ENCODE results near the gene NFU1. TPM values are rescaled to one million over a fixed set of nuclear protein-coding genes. Genes with fewer than 3 reads are reported as not detected.

NFU1 gene
- total RNA-seq, 3 donors from 2014 or later = 46.1 to 69.9 (median 49.8) TPM

DNA sequence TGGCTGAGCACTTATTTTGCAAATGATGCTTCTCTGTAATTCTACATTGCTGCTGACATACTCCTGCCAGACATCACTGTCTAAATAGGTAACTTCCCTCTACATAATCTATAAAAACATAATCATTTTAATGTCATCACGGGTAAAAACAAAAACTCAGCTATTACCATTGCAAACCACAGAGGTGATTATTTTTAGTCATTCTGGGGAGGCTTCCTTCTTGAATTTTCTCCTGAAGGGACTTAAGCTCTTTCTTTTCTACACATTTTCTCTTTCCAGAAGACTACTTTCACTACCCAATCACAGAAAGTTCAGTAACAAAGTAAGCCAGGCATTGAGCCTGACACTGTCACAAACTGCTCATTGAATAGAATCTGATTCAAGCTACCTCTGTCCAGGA is 40.4 kb upstream of the NFU1 start:
- Histone ChIP-seq H3K4me1 (no peaks in the 10 kb centered on the region), H3K27ac (no peak overlapping the region), H3K27me3 (no peaks in the 10 kb centered on the region), H3K9me3 (no peaks in the 10 kb centered on the region), H3K36me3 (no peaks in the 10 kb centered on the region), H3K4me3 (no peak overlapping the region)
- TF ChIP-seq, protein P1, sequence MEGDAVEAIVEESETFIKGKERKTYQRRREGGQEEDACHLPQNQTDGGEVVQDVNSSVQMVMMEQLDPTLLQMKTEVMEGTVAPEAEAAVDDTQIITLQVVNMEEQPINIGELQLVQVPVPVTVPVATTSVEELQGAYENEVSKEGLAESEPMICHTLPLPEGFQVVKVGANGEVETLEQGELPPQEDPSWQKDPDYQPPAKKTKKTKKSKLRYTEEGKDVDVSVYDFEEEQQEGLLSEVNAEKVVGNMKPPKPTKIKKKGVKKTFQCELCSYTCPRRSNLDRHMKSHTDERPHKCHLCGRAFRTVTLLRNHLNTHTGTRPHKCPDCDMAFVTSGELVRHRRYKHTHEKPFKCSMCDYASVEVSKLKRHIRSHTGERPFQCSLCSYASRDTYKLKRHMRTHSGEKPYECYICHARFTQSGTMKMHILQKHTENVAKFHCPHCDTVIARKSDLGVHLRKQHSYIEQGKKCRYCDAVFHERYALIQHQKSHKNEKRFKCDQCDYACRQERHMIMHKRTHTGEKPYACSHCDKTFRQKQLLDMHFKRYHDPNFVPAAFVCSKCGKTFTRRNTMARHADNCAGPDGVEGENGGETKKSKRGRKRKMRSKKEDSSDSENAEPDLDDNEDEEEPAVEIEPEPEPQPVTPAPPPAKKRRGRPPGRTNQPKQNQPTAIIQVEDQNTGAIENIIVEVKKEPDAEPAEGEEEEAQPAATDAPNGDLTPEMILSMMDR (IDR thresholded peaks at IDR 0.05) = no peak
- TF ChIP-seq POLR2AphosphoS5 (IDR thresholded peaks at IDR 0.05) (no peak), POLR2A (IDR thresholded peaks at IDR 0.05) (no peak)
- intact Hi-C loops (cut with DNase I; ENCODE audit: low total_unique reads) = no loop called here
- no peak for DNase-seq (ENCODE audit: low spot score in 2 of 2)

GRCh38 chr2:69474688-69475087 is 37.5 kb upstream of the NFU1 start:
- H3K27me3 ChIP-seq = no peaks in the 10 kb centered on the region
- TF ChIP-seq, protein P1 (IDR thresholded peaks at IDR 0.05) = no peak
- TF ChIP-seq POLR2A (IDR thresholded peaks at IDR 0.05) = no peak
- no peak for TF ChIP-seq POLR2AphosphoS5 (IDR thresholded peaks at IDR 0.05)
- no peaks in the 10 kb centered on the region for H3K9me3 ChIP-seq
- H3K27ac ChIP-seq = no peak overlapping the region
- no peaks in the 10 kb centered on the region for H3K4me1 ChIP-seq
- no peak for DNase-seq (ENCODE audit: low spot score in 2 of 2)
- no peak overlapping the region for H3K4me3 ChIP-seq
- no peaks in the 10 kb centered on the region for H3K36me3 ChIP-seq
- intact Hi-C loops (cut with DNase I; ENCODE audit: low total_unique reads) = no loop called here

DNA sequence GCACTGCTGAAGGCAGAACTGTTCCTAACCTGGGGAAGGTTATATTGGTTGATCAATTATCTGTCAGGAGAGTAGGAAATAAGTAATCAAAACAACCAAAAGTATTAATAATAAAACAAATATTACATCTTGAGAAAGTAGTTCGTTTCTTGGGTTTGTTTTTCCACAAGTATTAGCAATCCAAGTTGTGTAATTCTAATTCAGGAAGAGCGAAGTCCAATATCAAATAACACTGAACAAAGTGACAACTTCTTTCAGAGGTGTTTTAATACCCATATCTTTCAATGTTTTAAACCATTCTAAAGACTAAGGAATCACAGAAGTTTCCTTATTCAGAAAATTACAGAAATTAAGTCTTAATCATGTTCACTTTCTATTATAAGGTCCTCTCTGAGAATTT is 34.6 kb upstream of the NFU1 start:
- no peak for DNase-seq (ENCODE audit: low spot score in 2 of 2)
- H3K4me3 ChIP-seq = no peak overlapping the region
- TF ChIP-seq POLR2A (IDR thresholded peaks at IDR 0.05) (no peak), POLR2AphosphoS5 (IDR thresholded peaks at IDR 0.05) (no peak)
- TF ChIP-seq, protein P1 (IDR thresholded peaks at IDR 0.05) = no peak
- no peaks in the 10 kb centered on the region for H3K9me3 ChIP-seq
- no peaks in the 10 kb centered on the region for H3K27me3 ChIP-seq
- intact Hi-C loops (cut with DNase I; ENCODE audit: low total_unique reads) = no loop called here
- H3K36me3 ChIP-seq = no peaks in the 10 kb centered on the region
- H3K27ac ChIP-seq = no peak overlapping the region
- no peaks in the 10 kb centered on the region for H3K4me1 ChIP-seq

DNA sequence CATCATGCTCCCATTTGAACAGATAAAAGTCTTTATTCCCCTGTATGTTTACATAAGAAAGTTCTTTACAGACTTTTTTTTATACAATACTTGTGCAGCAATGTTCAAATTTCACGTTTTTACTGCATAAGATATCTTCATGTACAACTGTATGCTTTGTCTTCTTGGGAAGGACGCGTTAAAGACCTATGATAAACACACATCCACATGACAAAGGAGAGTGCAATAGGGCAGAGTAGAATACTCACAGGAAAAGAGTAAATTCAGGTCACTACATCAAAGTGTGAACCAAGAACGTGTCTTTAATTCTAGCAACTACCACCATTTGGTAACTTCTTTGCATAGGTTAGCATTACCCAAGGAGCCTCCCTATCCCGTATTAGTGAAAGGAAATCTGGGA is 33.7 kb upstream of the NFU1 start:
- Histone ChIP-seq H3K27me3 (no peaks in the 10 kb centered on the region), H3K27ac (no peak overlapping the region), H3K4me3 (no peak overlapping the region), H3K9me3 (no peaks in the 10 kb centered on the region), H3K36me3 (no peaks in the 10 kb centered on the region), H3K4me1 (no peaks in the 10 kb centered on the region)
- no peak for DNase-seq (ENCODE audit: low spot score in 2 of 2)
- intact Hi-C loops (cut with DNase I; ENCODE audit: low total_unique reads) = no loop called here
- TF ChIP-seq POLR2AphosphoS5 (IDR thresholded peaks at IDR 0.05) (no peak), POLR2A (IDR thresholded peaks at IDR 0.05) (no peak)
- TF ChIP-seq, protein P1 (IDR thresholded peaks at IDR 0.05) = no peak

DNA sequence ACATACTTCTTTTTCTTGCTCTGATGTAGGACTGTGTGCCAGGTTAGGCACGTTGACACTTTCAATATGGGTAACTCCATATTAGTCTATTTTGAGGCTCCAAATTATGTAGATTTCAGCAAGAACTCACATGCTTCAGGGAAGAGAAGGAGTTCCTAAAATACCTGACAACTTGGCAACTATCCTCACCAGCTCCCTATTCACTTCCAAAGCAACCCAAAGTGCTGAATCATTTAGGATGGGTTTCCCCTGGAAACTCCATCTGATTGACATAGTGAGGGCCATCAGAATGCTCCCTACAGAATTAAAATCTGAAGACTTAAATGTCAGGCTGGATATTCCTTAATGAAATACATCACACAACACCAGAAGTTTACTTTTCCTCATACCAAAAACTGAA is 32.5 kb upstream of the NFU1 start:
- DNase-seq (ENCODE audit: low spot score in 2 of 2) = no peak
- H3K9me3 ChIP-seq = no peaks in the 10 kb centered on the region
- no peak for TF ChIP-seq POLR2A (IDR thresholded peaks at IDR 0.05)
- peak overlapping the region in 1 of 2 donors; percentile 31 for H3K27ac ChIP-seq
- H3K4me1 ChIP-seq = no peaks in the 10 kb centered on the region
- H3K27me3 ChIP-seq = no peaks in the 10 kb centered on the region
- H3K36me3 ChIP-seq = no peaks in the 10 kb centered on the region
- intact Hi-C loops (cut with DNase I; ENCODE audit: low total_unique reads) = no loop called here
- H3K4me3 ChIP-seq = no peak overlapping the region

- H3K4me1 ChIP-seq = no peaks in the 10 kb centered on the region
- no peak for TF ChIP-seq POLR2AphosphoS5 (IDR thresholded peaks at IDR 0.05)
- no peak for TF ChIP-seq POLR2A (IDR thresholded peaks at IDR 0.05)
- TF ChIP-seq, protein P1 (IDR thresholded peaks at IDR 0.05) = no peak
- H3K27ac ChIP-seq = peak overlapping the region in 1 of 2 donors; percentile 31
Measured at GRCh38 chr2:69469375-69469774, 32.1 kb upstream of the NFU1 start.

More at GRCh38 chr2:69469375-69469774, 32.1 kb upstream of the NFU1 start:
- H3K27me3 ChIP-seq = no peaks in the 10 kb centered on the region
- H3K36me3 ChIP-seq = no peaks in the 10 kb centered on the region
- intact Hi-C loops (cut with DNase I; ENCODE audit: low total_unique reads) = no loop called here
- no peak overlapping the region for H3K4me3 ChIP-seq
- no peaks in the 10 kb centered on the region for H3K9me3 ChIP-seq
- no peak for DNase-seq (ENCODE audit: low spot score in 2 of 2)
